ENCODE data around the gene UQCC2. TPM values are rescaled to one million over a fixed set of nuclear protein-coding genes. Genes with fewer than 3 reads are reported as not detected.

The UQCC2 gene
- total and polyA plus RNA-seq, 2 of the 4 experiments (the other 2 are of a cell fraction): 13.8 to 34.5 TPM

DNA sequence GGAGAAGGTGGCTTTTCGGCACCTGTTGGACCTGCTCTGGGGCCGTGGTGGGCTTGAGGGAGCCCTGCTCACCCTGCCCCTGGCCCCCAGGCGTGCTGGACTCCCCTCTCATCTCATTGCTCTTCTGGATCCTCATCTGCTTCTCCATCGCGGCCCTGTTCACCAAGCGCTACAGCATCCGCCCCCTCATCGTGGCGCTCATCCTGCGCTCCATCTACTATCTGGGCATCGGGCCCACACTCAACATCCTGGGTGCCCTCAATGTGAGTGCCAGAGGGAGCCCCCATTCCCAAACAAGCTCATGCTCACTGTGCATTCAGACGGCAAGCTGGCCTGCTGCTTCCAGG lies 22.4 kb downstream of the UQCC2 start:
- Histone ChIP-seq H4K8ac (ENCODE audit: low read depth in 2 of 2, low read length in 2 of 2) (no peak overlapping the region), H3K23ac (ENCODE audit: low read depth, low read length) (no peak overlapping the region), H3K9me3 (ENCODE audit: control insufficient read depth, insufficient read depth, low read length) (no peaks in the 10 kb centered on the region), H3K27ac (ENCODE audit: insufficient read depth, low read length) (no peak overlapping the region), H3K27me3 (ENCODE audit: control insufficient read depth, insufficient read depth, low read length) (no peaks in the 10 kb centered on the region), H2BK20ac (ENCODE audit: low read depth, low read length) (no peak overlapping the region), H4K5ac (ENCODE audit: low read depth, low read length) (no peak overlapping the region), H2AFZ (replicated peaks; ENCODE audit: low read length, poor library complexity) (no peak overlapping the region), H2BK120ac (ENCODE audit: low read depth, low read length) (no peak overlapping the region), H4K20me1 (ENCODE audit: insufficient read depth, low read length) (no peaks in the 10 kb centered on the region), H3K9ac (ENCODE audit: low read depth, low read length) (no peak overlapping the region), H4K91ac (ENCODE audit: insufficient read depth, low read depth, low read length) (no peak overlapping the region), H2BK5ac (ENCODE audit: low read depth, low read length, poor library complexity, severe bottlenecking) (no peak overlapping the region), H2AK9ac (replicated peaks; ENCODE audit: low read depth, low read length, poor library complexity) (no peak overlapping the region), H3K4me2 (ENCODE audit: low read depth, low read length) (no peak overlapping the region), H2AK5ac (ENCODE audit: low read depth, low read length) (no peak overlapping the region), H3K4ac (ENCODE audit: low read depth, low read length) (no peak overlapping the region), H3K4me3 (ENCODE audit: insufficient read depth, low read depth, low read length) (no peak overlapping the region), H2BK15ac (ENCODE audit: low read depth, low read length) (no peak overlapping the region), H3K36me3 (ENCODE audit: control insufficient read depth, insufficient read depth, low read length) (peaks cover 13% of the 10 kb centered on the region), H3K4me1 (ENCODE audit: control insufficient read depth, insufficient read depth, low read length) (peaks cover 2% of the 10 kb centered on the region; the same call in 1 of the 2 replicates), H3K18ac (ENCODE audit: low read depth, low read length) (no peak overlapping the region), H3K9me1 (ENCODE audit: insufficient read depth, low read length) (peaks cover 9% of the 10 kb centered on the region; the same call in 1 of the 2 replicates), H3K14ac (replicated peaks; ENCODE audit: low read depth, low read length) (no peak overlapping the region), H3K79me1 (ENCODE audit: low read depth in 1 of 2, low read length in 2 of 2) (no peaks in the 10 kb centered on the region), H3K56ac (ENCODE audit: extremely low read depth, insufficient read depth, low read length) (no peak overlapping the region)
- ChIA-PET POLR2A (ENCODE audit: unreplicated experiment) (no interaction called here), CTCF (no interaction called here)
- in situ Hi-C loops (cut with MboI; ENCODE audit: low sequenced_read_pairs): no loop called here
- dilution Hi-C loops (cut with HindIII; ENCODE audit: low sequenced_read_pairs, unreplicated experiment): no loop called here
- no TSS peak for BruUV-seq (replicated peaks)
- no peak for ATAC-seq (ENCODE audit: low read depth)
- intact Hi-C loops (cut with micrococcal nuclease): no loop called here
- 92% methylated on average over 10 of the region's 12 CpGs; no CpG with 5 or more reads in 1 of the 2 experiments for WGBS, 2 experiments (ENCODE audit: extremely low coverage in 2 of 2, insufficient read length in 1 of 2)
- no peak for DNase-seq
- no peak for TF ChIP-seq CEBPB (IDR thresholded peaks at IDR 0.05; ENCODE audit: low read depth, low read length)
- no peak for TF ChIP-seq RCOR1 (IDR thresholded peaks at IDR 0.05; ENCODE audit: insufficient replicate concordance, low read length)
- TF ChIP-seq USF2 (IDR thresholded peaks at IDR 0.05; ENCODE audit: low read depth, low read length): no peak
- TF ChIP-seq RAD21 (IDR thresholded peaks at IDR 0.05; ENCODE audit: low read length): no peak
- TF ChIP-seq, protein P1, sequence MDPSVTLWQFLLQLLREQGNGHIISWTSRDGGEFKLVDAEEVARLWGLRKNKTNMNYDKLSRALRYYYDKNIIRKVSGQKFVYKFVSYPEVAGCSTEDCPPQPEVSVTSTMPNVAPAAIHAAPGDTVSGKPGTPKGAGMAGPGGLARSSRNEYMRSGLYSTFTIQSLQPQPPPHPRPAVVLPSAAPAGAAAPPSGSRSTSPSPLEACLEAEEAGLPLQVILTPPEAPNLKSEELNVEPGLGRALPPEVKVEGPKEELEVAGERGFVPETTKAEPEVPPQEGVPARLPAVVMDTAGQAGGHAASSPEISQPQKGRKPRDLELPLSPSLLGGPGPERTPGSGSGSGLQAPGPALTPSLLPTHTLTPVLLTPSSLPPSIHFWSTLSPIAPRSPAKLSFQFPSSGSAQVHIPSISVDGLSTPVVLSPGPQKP (IDR thresholded peaks at IDR 0.05; ENCODE audit: borderline replicate concordance, low read depth, low read length): no peak
- no peak for TF ChIP-seq MAZ (IDR thresholded peaks at IDR 0.05; ENCODE audit: borderline replicate concordance, low read depth, low read length)
- no peak for TF ChIP-seq POLR2A (IDR thresholded peaks at IDR 0.05; ENCODE audit: low read depth, low read length)
- no peak for TF ChIP-seq SMC3 (IDR thresholded peaks at IDR 0.05; ENCODE audit: low read depth, low read length)
- TF ChIP-seq NFE2L2 (IDR thresholded peaks at IDR 0.05; ENCODE audit: low read depth, low read length): no peak
- no peak for TF ChIP-seq MAFK (IDR thresholded peaks at IDR 0.05; ENCODE audit: low read depth, low read length)
- no peak for TF ChIP-seq RFX5 (IDR thresholded peaks at IDR 0.05; ENCODE audit: low read depth, low read length)

Data from IMR-90 (cell line).